GM18868 (cell line): ENCODE results near the gene TRIM67.

Experiments
- ATAC-seq: cut with Tn5 transposase; IDR thresholded peaks from one replicate; pipeline ENCODE4 v1.9.1; 2021; ENCODE audit warnings: mild to moderate bottlenecking, moderate library complexity; ENCODE audit not compliant: unreplicated experiment

The TRIM67 gene

GRCh38 chr1:231231511-231231910 is 69.7 kb downstream of the TRIM67 start:
- ATAC-seq, result no peak

DNA sequence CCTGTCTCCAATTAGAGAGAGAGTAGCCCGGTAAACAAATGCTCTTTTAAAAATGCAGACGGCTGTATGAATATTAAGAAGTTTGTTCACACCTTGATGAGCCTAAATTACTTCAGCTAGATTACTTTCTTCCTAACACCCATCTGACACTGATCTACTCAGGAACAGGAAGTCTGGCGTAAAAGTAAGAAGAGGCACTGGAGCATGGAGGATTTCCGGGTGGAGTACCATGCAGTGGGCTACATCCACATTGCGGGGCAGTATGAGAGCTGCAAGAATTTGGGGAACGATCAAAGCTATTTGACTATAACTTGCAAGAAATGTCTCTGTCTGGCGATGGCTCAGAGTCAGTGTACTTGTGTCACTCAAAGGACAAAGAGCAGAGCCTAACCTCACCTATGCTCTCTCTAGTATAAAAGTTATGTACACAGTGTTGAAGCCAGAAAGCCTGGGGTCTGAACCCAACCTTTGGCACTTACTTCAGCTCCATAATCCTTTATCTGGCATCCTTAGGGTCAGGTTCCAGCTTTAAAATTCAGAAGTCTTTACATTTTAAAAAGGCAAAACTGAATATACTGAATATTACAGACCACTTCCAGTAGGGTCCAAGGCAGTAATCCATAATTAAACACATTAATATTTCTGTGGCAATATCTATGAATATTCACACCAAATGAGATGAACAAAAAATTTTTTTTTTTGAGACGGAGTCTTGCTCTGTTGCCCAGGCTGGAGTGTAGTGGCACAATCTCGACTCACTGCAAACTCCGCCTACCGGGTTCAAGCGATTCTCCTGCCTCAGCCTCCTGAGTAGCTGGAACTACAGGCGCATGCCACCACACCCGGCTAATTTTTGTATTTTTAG is 71.2 kb downstream of the TRIM67 start:
- ATAC-seq, result no peak

DNA sequence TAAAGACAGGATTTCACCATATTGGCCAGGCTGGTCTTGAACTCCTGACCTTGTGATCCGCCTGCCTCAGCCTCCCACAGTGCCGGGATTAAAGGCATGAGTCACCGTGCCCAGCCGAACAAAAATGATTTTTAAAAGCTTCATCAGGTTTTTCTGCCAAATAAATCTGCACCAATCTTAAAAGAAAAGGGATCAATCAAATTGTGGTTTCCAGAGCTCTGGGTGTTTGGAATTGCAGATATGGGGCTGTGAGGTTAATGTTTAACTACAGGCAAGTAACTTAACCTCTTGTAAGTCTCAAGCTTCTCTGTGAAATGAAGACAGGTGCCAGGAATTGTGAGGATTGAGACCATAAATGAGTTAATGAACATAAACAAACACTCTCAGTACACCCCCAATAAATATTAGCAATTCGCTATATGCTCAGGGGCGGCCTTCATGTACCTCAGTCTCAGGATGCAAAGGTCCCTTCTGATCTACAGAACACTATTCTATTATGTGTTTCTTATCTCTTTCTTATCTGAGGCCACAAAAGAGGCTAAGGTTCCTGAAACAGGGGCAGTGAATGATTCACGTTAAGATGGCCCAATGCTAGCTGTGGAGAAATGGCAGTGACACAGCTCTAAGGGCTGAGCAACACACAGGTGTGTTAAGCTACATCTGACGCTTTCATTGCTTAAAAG is 72.0 kb downstream of the TRIM67 start:
- no peak for ATAC-seq

DNA sequence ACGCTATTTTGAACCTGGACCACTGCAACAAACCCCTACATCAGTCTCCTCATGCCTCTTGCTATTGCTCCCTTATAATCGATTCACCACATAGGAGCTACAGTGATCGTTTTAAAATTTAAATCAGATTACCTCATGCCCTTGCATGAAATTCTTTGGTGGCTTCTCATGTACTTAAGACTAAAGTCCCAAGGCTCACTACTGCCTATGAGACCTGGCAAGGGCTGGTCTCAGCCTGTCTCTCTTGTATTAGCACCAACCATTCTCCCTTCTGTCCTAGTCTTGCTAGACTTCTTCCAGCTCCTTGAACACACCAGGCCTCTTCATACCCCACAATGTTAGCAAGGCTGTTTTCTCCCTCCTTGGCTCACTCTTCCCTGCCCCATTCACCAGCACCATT is 72.6 kb downstream of the TRIM67 start:
- ATAC-seq, result no peak

GRCh38 chr1:231235526-231236207 is 73.8 kb downstream of the TRIM67 start:
- no peak for ATAC-seq

DNA sequence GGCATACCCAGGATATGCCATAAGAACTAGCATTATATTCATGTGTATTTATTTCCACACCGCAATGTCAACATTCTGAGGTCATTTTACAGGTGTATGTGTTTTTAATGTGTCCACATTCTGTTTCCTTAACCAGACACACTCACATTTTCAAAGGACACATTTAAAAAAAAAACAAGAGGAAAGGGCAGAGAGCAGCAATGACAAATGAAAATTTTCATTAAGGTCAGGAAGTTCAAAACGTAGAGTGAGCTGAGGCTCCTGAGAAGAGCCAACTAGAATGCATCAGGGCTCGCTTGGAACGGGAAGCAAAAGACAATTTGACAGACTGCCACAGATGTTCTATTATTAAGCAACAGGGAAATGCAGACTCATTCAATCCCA is 74.3 kb downstream of the TRIM67 start:
- ATAC-seq, result no peak

DNA sequence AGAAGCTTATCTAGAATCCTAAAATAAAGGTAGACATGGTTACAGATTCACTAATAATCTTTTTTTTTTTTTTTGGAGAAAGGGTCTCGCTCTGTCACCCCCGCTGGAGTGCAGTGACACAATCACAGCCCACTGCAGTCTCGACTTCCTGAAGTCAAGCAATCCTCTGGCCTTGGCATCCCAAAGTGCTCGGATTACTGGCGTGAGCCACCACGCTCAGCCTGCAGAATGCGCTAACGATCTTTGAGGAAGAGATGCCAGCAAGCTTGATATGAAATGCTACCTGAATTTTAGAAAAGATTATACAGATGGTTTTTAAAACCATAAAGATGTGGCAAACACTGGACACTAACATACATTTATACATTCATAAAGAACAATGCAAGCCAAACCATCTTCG is 75.1 kb downstream of the TRIM67 start:
- no peak for ATAC-seq

DNA sequence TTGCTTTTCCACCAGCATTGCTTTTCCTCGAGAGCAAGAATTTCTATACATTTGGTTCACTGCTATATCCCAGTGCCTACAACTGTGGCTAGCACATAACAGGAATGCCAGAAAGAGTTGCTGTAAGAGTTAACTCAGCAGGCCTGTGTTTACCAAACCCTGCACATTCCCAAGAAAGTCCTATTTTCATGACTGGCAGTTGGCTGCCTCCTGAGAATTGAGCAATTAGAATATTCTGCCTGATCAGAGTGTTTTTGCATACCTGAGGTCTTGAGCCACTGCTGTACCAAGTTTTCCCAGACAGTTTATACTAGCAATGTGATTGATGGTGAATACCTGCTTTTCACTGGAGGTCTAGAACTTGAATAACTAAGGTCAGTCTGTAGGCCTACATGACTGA is 76.4 kb downstream of the TRIM67 start:
- ATAC-seq, result no peak

DNA sequence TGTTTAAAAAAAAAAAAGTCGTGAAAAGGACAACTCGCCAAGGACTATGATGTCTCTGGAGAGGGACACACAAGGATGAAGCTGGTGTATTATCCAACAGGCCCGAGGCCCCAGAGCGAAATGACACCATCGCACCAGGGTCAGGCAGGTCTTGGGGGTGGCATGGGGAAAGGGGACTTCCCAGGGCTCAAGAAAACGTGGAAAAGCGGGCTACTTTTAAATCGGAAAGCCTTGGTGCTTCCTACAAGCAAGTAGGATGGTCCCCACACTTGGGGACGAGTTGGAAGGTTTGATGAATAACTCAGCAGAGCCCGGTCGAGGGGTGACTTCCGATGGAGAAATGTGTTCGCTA is 78.6 kb downstream of the TRIM67 start:
- no peak for ATAC-seq

GRCh38 chr1:231240883-231241735 is 79.3 kb downstream of the TRIM67 start, which contains the start of gene GNPAT:
Gene GNPAT, plus strand, starts transcription at chr1:231241212. Its CDS starts 167 bp downstream, at chr1:231241379.
- ATAC-seq, result peak; percentile 95

DNA sequence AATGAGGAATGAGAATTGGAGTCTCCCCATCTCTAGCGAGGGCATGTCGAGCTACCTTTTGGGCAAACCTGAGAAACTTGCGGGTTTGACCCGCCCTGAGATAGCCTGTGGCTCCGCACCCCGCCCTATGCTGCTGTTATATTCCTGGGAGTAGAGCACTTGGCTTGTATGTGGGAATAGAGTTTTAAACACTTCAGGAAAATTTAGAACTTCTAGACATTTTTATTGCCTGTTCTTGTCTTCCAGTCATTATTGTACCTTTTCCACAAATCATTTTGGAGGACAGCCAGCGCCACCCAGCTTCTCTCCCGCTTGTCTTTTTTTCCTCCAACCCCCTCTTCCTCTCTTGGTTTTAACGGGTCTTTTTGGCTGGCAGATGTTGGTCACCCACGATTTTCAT is 79.9 kb downstream of the TRIM67 start:
- peak; percentile 24 for ATAC-seq

GRCh38 chr1:231242516-231243198 is 80.8 kb downstream of the TRIM67 start:
- ATAC-seq, result no peak

- no peak for ATAC-seq
Measured at GRCh38 chr1:231248778-231249177, 86.9 kb downstream of the TRIM67 start.

DNA sequence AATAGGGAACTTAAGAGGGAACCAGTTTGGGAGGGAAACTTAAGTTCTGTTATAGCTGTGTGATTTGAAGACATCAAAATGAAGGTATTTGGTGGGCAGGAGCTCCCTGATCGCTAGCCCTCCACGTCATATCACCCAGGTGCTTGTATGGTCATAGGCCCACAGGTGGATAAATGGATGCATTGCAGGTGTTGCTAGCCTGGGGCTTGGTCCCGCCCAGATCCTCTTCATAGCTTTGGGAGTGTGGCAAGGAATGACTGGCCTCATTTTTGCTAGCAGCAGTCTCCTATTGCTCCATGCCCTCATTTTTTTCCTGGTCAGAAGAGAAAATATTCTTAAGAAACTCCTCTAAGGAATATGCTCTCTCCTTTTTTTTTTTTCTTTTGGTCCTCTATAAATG is 90.5 kb downstream of the TRIM67 start:
- no peak for ATAC-seq

DNA sequence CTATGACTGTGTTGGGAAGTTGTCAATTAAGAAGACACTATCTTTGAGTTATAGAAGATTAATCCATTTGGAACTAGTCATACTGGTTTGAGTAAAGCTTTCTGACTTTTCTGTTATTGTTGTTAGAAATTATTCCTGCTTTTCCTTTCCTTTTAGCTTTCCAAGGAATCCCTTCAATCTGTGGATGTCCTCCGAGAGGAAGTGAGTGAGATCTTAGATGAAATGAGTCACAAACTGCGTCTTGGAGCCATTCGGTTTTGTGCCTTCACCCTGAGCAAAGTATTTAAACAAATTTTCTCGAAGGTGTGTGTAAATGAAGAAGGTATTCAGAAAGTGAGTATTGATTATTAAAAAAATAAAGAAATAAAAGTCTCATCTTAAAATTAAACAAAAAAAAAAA is 98.5 kb downstream of the TRIM67 start:
- no peak for ATAC-seq

- ATAC-seq, result no peak
Measured at GRCh38 chr1:231264642-231265041, 102.8 kb downstream of the TRIM67 start.

DNA sequence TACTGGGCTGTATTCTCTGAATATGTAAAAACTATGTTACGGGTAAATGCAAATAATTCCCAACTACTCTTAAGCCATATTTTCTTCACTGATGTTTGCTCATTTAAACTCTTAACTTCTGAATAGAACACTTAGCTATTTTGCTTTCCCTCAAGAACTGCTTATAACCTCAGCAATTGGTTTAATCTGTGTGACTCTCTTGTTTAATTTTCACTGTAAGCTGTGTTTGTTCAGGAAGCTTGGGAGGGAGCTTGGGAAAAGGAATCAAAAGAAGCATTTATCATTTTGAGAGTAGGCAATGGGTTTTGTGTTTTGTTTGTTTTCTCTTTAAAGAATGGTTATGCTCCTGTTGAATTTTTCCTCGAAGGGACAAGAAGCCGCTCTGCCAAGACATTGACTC is 103.5 kb downstream of the TRIM67 start:
- no peak for ATAC-seq

- ATAC-seq, result no peak
Measured at GRCh38 chr1:231266811-231267322, 105.0 kb downstream of the TRIM67 start.
